ENCODE data around the gene VAMP8.

DNA sequence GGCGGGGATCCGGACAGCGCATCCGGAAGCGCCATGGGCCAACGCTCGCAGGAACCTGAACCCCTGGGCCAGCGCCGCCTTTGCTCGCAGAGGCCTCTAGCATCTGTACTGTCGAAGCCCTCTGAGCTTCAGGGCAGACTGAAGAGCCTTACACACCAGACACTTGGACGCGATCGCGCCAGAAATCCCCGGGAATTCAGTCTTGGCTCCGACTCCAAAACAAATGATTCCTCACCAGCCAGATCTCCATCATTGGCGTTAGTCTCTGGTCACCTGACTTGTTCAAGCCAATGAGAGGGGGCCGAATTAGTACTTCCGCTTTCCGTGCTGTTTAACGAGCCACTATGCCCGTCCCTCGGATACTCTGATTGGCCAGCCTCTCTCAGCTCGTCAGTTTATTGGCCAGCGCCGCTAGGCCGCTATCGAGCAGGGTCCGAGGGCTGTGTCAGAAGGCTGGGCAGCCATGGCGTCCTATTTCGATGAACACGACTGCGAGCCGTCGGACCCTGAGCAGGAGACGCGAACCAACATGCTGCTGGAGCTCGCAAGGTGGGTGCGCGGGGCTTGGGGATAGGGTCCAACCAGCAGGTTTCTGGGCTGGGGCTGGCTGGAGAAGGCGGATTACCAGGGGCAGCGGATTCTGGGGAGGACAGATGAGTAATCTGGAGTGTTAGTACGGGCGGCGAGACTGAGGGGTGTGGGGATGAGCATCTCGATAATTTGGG lies 18.1 kb downstream of the VAMP8 start, which contains the start of gene RNF181:
- no peak for TF ChIP-seq EZH2 (IDR thresholded peaks at IDR 0.05; ENCODE audit: borderline replicate concordance, low read length)
- TF ChIP-seq, protein P1, sequence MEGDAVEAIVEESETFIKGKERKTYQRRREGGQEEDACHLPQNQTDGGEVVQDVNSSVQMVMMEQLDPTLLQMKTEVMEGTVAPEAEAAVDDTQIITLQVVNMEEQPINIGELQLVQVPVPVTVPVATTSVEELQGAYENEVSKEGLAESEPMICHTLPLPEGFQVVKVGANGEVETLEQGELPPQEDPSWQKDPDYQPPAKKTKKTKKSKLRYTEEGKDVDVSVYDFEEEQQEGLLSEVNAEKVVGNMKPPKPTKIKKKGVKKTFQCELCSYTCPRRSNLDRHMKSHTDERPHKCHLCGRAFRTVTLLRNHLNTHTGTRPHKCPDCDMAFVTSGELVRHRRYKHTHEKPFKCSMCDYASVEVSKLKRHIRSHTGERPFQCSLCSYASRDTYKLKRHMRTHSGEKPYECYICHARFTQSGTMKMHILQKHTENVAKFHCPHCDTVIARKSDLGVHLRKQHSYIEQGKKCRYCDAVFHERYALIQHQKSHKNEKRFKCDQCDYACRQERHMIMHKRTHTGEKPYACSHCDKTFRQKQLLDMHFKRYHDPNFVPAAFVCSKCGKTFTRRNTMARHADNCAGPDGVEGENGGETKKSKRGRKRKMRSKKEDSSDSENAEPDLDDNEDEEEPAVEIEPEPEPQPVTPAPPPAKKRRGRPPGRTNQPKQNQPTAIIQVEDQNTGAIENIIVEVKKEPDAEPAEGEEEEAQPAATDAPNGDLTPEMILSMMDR (conservative IDR thresholded peaks at IDR 0.05 in 1 of 2, IDR thresholded peaks at IDR 0.05 in 1 of 2; ENCODE audit: extremely low read depth in 1 of 2, insufficient read depth in 1 of 2, low read depth in 1 of 2, low read length in 2 of 2), result no peak

Data from mammary epithelial cell (primary cell).